Right atrium auricular region (tissue), 2 donors: Measurements from ENCODE around the gene KCNIP1. TPM values are rescaled to one million over a fixed set of nuclear protein-coding genes. Genes with fewer than 3 reads are reported as not detected.

Source experiments
- DNase-seq: peaks from one replicate; pipeline ENCODE4 v3.0.0-alpha.2; 2019; ENCODE audit warnings: low spot score
- H3K27ac ChIP-seq, 2 donors: fragments of 200-600 bp; sonication (generic); 1 replicate in 1 of 2; 2 replicates in 1 of 2; pipeline ENCODE4 v1.5.1; 2016 to 2019
- H3K27me3 ChIP-seq, 2 donors: fragments of 200-600 bp; sonication (generic); one replicate each; pipeline versions ENCODE4 v1.5.1 to v1.6.0; 2017 to 2019
- H3K36me3 ChIP-seq: fragments of 200-600 bp; sonication (generic); one replicate; pipeline ENCODE4 v1.5.1; 2016
- H3K4me1 ChIP-seq, 2 donors: fragments of 200-600 bp; sonication (generic); one replicate each; pipeline versions ENCODE4 v1.5.1 to v1.6.0; 2017 to 2019
- H3K4me3 ChIP-seq, 2 donors: fragments of 200-600 bp; sonication (generic); 1 replicate in 1 of 2; 2 replicates in 1 of 2; pipeline ENCODE4 v1.5.1; 2017 to 2019; ENCODE audit warnings: mild to moderate bottlenecking in 1 of 2, moderate library complexity in 1 of 2
- H3K9me3 ChIP-seq, 2 donors: fragments of 200-600 bp; sonication (generic); one replicate each; pipeline ENCODE4 v1.5.1; 2019
- total RNA-seq, 2 donors: library from RNA; depleted of rRNA; stranded (reverse); fragments of >200 nt; gene quantifications; one replicate each; pipeline ENCODE4 v1.1.0, GENCODE V29; 2016
- TF ChIP-seq, protein P1 (sequence below), 2 donors: fragments of 200-600 bp; sonication (generic); IDR thresholded peaks; one replicate each; pipeline ENCODE4 v1.5.1; 2019; ENCODE audit warnings: antibody characterized with exemption in 2 of 2

The KCNIP1 gene
- total RNA-seq, 2 donors from 2014 or later, result not detected

DNA sequence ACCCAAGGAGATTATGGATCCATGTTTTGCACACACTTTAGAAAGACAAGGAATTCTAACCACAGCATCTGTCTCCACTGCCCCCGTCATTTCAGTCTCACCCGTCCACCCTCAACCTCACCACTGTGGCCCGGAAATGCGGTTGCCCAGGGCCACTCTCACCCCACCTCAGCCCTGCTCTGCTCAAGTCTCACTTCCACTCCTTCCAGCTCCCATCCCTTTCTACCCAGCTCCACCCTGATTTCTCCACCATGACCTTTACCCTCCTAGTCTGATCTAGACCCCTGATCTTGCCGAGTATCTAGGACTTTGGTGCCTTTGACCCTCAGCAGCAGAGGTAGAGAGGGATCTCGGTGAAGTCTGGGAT is 7.2 kb upstream of the KCNIP1 start:
- H3K9me3 ChIP-seq, result no peaks in the 10 kb centered on the region
- DNase-seq, result no peak
- no peaks in the 10 kb centered on the region for H3K36me3 ChIP-seq
- no peak overlapping the region for H3K27ac ChIP-seq
- H3K4me3 ChIP-seq, result no peak overlapping the region
- TF ChIP-seq, protein P1, sequence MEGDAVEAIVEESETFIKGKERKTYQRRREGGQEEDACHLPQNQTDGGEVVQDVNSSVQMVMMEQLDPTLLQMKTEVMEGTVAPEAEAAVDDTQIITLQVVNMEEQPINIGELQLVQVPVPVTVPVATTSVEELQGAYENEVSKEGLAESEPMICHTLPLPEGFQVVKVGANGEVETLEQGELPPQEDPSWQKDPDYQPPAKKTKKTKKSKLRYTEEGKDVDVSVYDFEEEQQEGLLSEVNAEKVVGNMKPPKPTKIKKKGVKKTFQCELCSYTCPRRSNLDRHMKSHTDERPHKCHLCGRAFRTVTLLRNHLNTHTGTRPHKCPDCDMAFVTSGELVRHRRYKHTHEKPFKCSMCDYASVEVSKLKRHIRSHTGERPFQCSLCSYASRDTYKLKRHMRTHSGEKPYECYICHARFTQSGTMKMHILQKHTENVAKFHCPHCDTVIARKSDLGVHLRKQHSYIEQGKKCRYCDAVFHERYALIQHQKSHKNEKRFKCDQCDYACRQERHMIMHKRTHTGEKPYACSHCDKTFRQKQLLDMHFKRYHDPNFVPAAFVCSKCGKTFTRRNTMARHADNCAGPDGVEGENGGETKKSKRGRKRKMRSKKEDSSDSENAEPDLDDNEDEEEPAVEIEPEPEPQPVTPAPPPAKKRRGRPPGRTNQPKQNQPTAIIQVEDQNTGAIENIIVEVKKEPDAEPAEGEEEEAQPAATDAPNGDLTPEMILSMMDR (IDR thresholded peaks at IDR 0.05), result no peak
- peaks cover 0 to 8% of the 10 kb centered on the region in 2 donors for H3K4me1 ChIP-seq
- no peaks in the 10 kb centered on the region for H3K27me3 ChIP-seq

DNA sequence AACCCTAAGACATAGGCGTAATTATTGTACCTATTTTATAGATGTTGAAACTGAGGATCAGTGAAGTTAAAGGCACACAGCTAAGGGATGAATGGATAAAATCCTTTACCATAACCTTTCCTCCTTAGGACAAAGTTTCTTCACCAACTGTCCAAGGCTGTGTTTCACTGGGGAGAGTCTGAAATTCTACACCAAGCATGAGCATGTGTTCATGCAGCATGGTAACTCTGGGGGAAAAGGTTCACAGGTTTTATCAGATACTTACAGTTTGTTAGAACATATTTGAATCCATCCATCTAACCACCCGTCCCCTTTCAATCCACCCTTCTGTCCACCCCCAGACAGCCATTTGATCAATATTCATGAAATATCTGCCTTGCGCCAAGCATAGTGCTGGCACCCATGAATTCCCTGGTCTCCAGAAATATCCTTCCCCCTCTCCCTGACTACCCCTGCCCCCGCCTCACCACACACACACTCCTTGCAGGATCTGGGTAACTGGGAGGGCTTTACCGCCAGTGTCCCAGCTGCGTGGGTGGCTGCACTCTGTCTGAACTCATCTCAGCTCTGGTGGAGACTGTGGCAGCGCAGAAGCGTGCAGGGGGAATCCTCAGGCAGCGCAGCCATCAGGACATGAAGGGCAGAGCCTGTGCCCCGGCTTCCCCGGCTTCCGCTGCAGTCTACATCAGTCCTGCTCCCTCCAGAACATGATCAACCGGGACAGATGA is 6.3 kb upstream of the KCNIP1 start:
- Histone ChIP-seq H3K27ac (no peak overlapping the region), H3K27me3 (no peaks in the 10 kb centered on the region), H3K9me3 (no peaks in the 10 kb centered on the region), H3K4me1 (no peaks in the 10 kb centered on the region), H3K4me3 (no peak overlapping the region), H3K36me3 (no peaks in the 10 kb centered on the region)
- TF ChIP-seq, protein P1 (IDR thresholded peaks at IDR 0.05), result no peak
- no peak for DNase-seq

DNA sequence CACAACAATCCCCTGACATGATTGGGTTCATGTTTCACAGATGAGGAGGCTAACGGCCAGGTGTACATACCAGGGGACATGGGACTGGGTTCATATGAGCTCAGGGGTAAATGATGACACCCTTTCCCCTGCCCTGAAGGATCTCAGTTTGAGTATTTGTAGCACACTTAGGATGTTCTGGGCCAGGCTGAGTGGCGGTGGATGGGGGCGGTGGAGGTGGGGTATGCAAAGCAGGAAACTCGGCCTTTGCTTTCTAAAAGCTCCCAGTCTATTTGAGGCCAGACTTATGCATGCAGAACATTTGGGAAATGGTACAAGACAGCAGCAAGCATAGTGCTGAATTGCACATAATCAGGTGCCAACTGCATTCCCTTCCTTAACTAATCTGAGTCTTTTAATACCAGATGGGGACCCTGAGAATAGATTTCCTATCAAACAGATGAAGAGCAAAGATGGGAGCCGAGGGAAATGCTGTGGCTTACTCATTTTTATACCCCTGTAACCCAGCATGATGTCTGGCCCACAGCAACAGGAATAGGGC is 4.9 kb upstream of the KCNIP1 start:
- Histone ChIP-seq H3K27me3 (no peaks in the 10 kb centered on the region), H3K27ac (no peak overlapping the region), H3K4me3 (no peak overlapping the region), H3K9me3 (no peaks in the 10 kb centered on the region), H3K4me1 (peaks cover 0 to 3% of the 10 kb centered on the region in 2 donors), H3K36me3 (no peaks in the 10 kb centered on the region)
- TF ChIP-seq, protein P1 (IDR thresholded peaks at IDR 0.05), result no peak
- no peak for DNase-seq

DNA sequence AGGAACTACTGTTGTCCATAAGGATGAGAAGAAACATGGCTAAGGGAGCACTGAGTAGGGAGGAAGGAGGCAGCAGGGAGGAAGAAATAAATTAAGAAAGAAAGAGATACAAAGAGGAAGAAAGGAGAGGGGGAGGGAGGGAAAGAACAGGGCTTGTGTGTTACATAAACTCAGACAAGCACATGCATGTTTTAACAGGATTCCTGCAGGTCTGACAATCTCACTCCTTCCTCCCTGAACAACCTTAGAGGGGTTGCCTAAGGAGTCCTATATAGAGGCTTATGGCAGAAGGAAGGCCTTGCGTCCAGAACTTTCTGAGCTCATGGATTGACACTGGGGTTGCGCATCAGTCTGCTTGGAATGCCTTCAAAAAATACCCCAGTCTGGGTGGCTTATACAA is 4.2 kb upstream of the KCNIP1 start:
- no peak overlapping the region for H3K27ac ChIP-seq
- DNase-seq, result no peak
- H3K4me1 ChIP-seq, result peaks cover 0 to 8% of the 10 kb centered on the region in 2 donors
- no peak overlapping the region for H3K4me3 ChIP-seq
- TF ChIP-seq, protein P1 (IDR thresholded peaks at IDR 0.05), result no peak
- no peaks in the 10 kb centered on the region for H3K9me3 ChIP-seq
- peaks cover 3 to 5% of the 10 kb centered on the region in 2 donors for H3K27me3 ChIP-seq
- H3K36me3 ChIP-seq, result no peaks in the 10 kb centered on the region

DNA sequence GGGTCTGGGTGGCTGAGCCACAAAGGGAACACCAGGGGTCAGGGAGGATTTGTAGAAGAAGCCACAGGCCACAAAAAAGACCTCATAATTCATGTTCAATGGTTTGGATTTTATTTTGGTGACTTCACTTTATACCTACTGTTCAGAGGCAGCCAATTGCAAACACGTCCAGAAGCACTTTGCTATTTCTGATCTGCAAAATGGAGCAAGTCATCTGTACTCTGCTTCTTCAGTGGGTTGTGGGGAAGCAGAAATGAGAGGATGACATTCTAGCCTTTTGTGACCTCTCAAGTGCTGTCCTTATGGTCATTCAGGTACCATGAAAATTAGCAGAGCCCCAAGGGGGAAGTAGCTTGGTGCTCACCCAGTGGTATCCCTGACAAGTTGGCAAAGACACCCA is 2.5 kb upstream of the KCNIP1 start:
- no peak for DNase-seq
- no peak overlapping the region for H3K27ac ChIP-seq
- H3K4me3 ChIP-seq, result no peak overlapping the region
- TF ChIP-seq, protein P1 (IDR thresholded peaks at IDR 0.05), result no peak
- H3K9me3 ChIP-seq, result no peaks in the 10 kb centered on the region
- peaks cover 0 to 8% of the 10 kb centered on the region in 2 donors for H3K4me1 ChIP-seq
- H3K36me3 ChIP-seq, result no peaks in the 10 kb centered on the region
- H3K27me3 ChIP-seq, result peaks cover 4 to 5% of the 10 kb centered on the region in 2 donors
